CD14-positive monocyte (primary cell): ENCODE data around the gene CROCC. TPM values are rescaled to one million over a fixed set of nuclear protein-coding genes. Genes with fewer than 3 reads are reported as not detected.
A peak's percentile ranks its signal among the peaks of the same experiment; 100 is the strongest.

Source experiments
- DNase-seq, 3 donors: peaks; one replicate each; pipeline ENCODE4 v3.0.0-alpha.2; 2011 to 2022
- H2AFZ ChIP-seq: 2 replicates; pipeline ENCODE4 v1.6.0; 2012; ENCODE audit warnings: mild to moderate bottlenecking, low read depth, low read length, inconsistent platforms; ENCODE audit not compliant: insufficient read depth, poor library complexity, severe bottlenecking
- H3K27ac ChIP-seq, 2 donors: 1 replicate in 1 of 2; 2 replicates in 1 of 2; pipeline ENCODE4 v1.5.1; 2012 to 2013; ENCODE audit warnings: low read length in 2 of 2, control low read depth in 1 of 2, inconsistent platforms in 1 of 2, low read depth in 1 of 2, mild to moderate bottlenecking in 1 of 2
- H3K27me3 ChIP-seq, 2 donors: one replicate each; pipeline versions ENCODE4 v1.6.0 to v1.6.1; 2011 to 2013; ENCODE audit warnings: low read length in 2 of 2; ENCODE audit not compliant: control insufficient read depth in 2 of 2, insufficient read depth in 2 of 2
- H3K36me3 ChIP-seq, 2 donors: replicated peaks in 1 of 2; 1 replicate in 1 of 2; 2 replicates in 1 of 2; pipeline versions ENCODE4 v1.5.1 to v1.6.1; 2012 to 2013; ENCODE audit warnings: low read length in 2 of 2, control low read depth in 1 of 2, inconsistent platforms in 1 of 2, mild to moderate bottlenecking in 1 of 2; ENCODE audit not compliant: insufficient read depth in 2 of 2, control insufficient read depth in 1 of 2
- H3K4me1 ChIP-seq, 2 donors: 1 replicate in 1 of 2; 2 replicates in 1 of 2; pipeline versions ENCODE4 v1.5.1 to v1.6.1; 2012 to 2013; ENCODE audit warnings: low read length in 2 of 2, control low read depth in 1 of 2, inconsistent platforms in 1 of 2, mild to moderate bottlenecking in 1 of 2, moderate library complexity in 1 of 2; ENCODE audit not compliant: insufficient read depth in 2 of 2, control insufficient read depth in 1 of 2
- H3K4me2 ChIP-seq: replicated peaks from 2 replicates; pipeline ENCODE3; 2012; ENCODE audit warnings: low read length, moderate library complexity, mild to moderate bottlenecking; ENCODE audit not compliant: poor library complexity, severe bottlenecking; ENCODE audit errors: extremely low read depth
- H3K4me3 ChIP-seq, 3 experiments: fragments of 200-600 bp in 1 of 3; sonication (generic) in 1 of 3; replicated peaks in 1 of 3; 1 replicate in 2 of 3; 2 replicates in 1 of 3; pipeline ENCODE4 v1.5.1; 2011 to 2013; ENCODE audit warnings: low read length in 3 of 3, mild to moderate bottlenecking in 3 of 3, control low read depth in 2 of 3, low read depth in 2 of 3, inconsistent platforms in 1 of 3, moderate library complexity in 1 of 3
- H3K79me2 ChIP-seq: 2 replicates; pipeline ENCODE4 v1.6.0; 2012; ENCODE audit warnings: mild to moderate bottlenecking, control low read depth, inconsistent platforms, low read length, moderate library complexity; ENCODE audit not compliant: insufficient read depth
- H3K9ac ChIP-seq: 2 replicates; pipeline ENCODE4 v1.6.0; 2017; ENCODE audit warnings: low read length, mild to moderate bottlenecking; ENCODE audit not compliant: insufficient read depth, poor library complexity, severe bottlenecking
- H3K9me3 ChIP-seq, 2 donors: replicated peaks in 1 of 2; 1 replicate in 1 of 2; 2 replicates in 1 of 2; pipeline versions ENCODE4 v1.5.1 to v1.6.1; 2012 to 2013; ENCODE audit warnings: low read length in 2 of 2, control low read depth in 1 of 2; ENCODE audit not compliant: control insufficient read depth in 1 of 2, insufficient read depth in 1 of 2
- H4K20me1 ChIP-seq: 2 replicates; pipeline ENCODE4 v1.6.0; 2012; ENCODE audit warnings: mild to moderate bottlenecking, low read length, control low read depth, moderate library complexity; ENCODE audit not compliant: insufficient read depth
- H3K27ac Mint-ChIP-seq, 7 donors: one replicate each; pipeline ENCODE4 v1.8.0; 2020; ENCODE audit warnings: mild to moderate bottlenecking in 7 of 7, mixed read lengths in 7 of 7, moderate library complexity in 6 of 7, inconsistent platforms in 2 of 7
- H3K27me3 Mint-ChIP-seq, 3 donors: one replicate each; pipeline ENCODE4 v1.8.0; 2021 to 2022; ENCODE audit warnings: low read depth in 3 of 3, mild to moderate bottlenecking in 3 of 3, mixed read lengths in 3 of 3, moderate library complexity in 3 of 3, inconsistent platforms in 1 of 3
- H3K36me3 Mint-ChIP-seq, 2 donors: one replicate each; pipeline ENCODE4 v1.8.0; 2020; ENCODE audit warnings: mixed read lengths in 2 of 2, inconsistent platforms in 1 of 2, mild to moderate bottlenecking in 1 of 2
- H3K4me1 Mint-ChIP-seq: one replicate; pipeline ENCODE4 v1.8.0; 2020; ENCODE audit warnings: mild to moderate bottlenecking, mixed read lengths
- H3K4me3 Mint-ChIP-seq, 2 donors: one replicate each; pipeline ENCODE4 v1.8.0; 2020; ENCODE audit warnings: mild to moderate bottlenecking in 2 of 2, mixed read lengths in 2 of 2, moderate library complexity in 1 of 2
- H3K9me3 Mint-ChIP-seq, 7 donors: one replicate each; pipeline ENCODE4 v1.8.0; 2020 to 2022; ENCODE audit warnings: mixed read lengths in 7 of 7, mild to moderate bottlenecking in 6 of 7, moderate library complexity in 6 of 7, inconsistent platforms in 2 of 7
- CTCF ChIP-seq: fragments of 200-600 bp; IDR thresholded peaks from one replicate; pipeline ENCODE4 v1.8.0; 2022; ENCODE audit warnings: antibody characterized with exemption, mild to moderate bottlenecking
- WGBS: methylation state at CpG from one replicate; pipeline ENCODE4 v1.1.5; 2013; ENCODE audit warnings: missing lambda C conversion rate; ENCODE audit not compliant: insufficient coverage; 5-methylcytosine and 5-hydroxymethylcytosine counted together
- intact Hi-C, 2 donors: fragments of 100-400 bp; cut with micrococcal nuclease; formaldehyde crosslinking; loops; one replicate each; pipeline versions ENCODE4 v1.15.0 to v1.15.1; 2023
- polyA plus RNA-seq, 3 donors: library from polyadenylated mRNA; depleted of rRNA in 1 of 3; unstranded in 2 of 3; stranded (reverse) in 1 of 3; fragments of 300-500 nt in 2 of 3; fragments of >200 nt in 1 of 3; fragmentation: Illumina TruSeq in 2 of 3; gene quantifications; 1 replicate in 2 of 3; 2 replicates in 1 of 3; pipeline ENCODE4 v1.2.3, GENCODE V29; 2012 to 2021

CROCC gene
- polyA plus RNA-seq, 3 donors: 0.21 to 46.1 (median 0.69) TPM

DNA sequence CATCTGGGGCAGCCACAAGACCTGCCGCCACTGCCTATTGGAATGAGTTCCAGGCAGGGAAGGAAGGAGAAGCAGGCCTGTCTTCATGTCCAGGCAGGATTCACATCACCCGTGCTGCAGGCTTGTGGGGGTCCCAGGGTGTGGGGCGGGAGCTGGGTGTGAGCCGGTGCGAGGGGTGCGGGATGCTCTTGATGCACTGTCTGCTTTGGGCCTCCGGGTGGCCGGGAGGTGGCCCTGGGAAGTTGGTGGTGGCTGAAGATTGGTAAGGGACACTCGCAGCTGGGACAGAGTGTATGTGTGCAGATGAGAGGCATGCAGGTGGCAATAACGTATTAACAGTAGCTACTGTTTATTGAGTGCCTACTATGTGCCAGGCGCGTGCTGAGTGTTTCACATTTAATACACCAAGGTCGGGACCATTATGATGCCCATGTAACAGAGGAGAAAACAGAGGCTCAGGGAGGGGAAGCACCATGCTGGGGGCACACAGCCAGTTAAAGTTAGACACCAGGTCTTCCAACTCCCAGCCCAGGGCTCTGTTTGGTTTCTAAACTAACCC, 3.3 kb downstream of the CROCC start:
- Histone ChIP-seq H3K9me3 (no peaks in the 10 kb centered on the region), H2AFZ (no peak overlapping the region), H3K9ac (no peak overlapping the region), H3K36me3 (no peaks in the 10 kb centered on the region), H3K4me3 (no peak overlapping the region), H3K27ac (no peak overlapping the region), H3K79me2 (no peaks in the 10 kb centered on the region), H3K4me2 (no peak overlapping the region), H3K4me1 (peaks cover 4 to 6% of the 10 kb centered on the region in 2 donors), H4K20me1 (no peaks in the 10 kb centered on the region), H3K27me3 (no peaks in the 10 kb centered on the region)
- Mint-ChIP-seq H3K36me3 (peaks cover 0 to 2% of the 10 kb centered on the region in 2 donors), H3K27ac (no peak overlapping the region), H3K4me3 (no peak overlapping the region), H3K27me3 (peaks cover 6 to 18% (median 7%) of the 10 kb centered on the region in 3 donors), H3K4me1 (peaks cover 9% of the 10 kb centered on the region), H3K9me3 (no peaks in the 10 kb centered on the region)
- intact Hi-C loops: no loop called here
- no peak for TF ChIP-seq CTCF
- no peak for DNase-seq
- 94% methylated on average over 13 of the region's 13 CpGs for WGBS

- intact Hi-C loops: no loop called here
Observed at GRCh38 chr1:16925635-16926490, 4.1 kb downstream of the CROCC start.

More at GRCh38 chr1:16925635-16926490, 4.1 kb downstream of the CROCC start:
- Mint-ChIP-seq H3K4me3 (no peak overlapping the region), H3K27me3 (peaks cover 6 to 18% (median 7%) of the 10 kb centered on the region in 3 donors), H3K9me3 (no peaks in the 10 kb centered on the region), H3K4me1 (peaks cover 9% of the 10 kb centered on the region), H3K27ac (peak overlapping the region in 1 of 7 donors; percentile 73), H3K36me3 (peaks cover 0 to 2% of the 10 kb centered on the region in 2 donors)
- no peaks in the 10 kb centered on the region for H3K27me3 ChIP-seq
- H3K79me2 ChIP-seq: no peaks in the 10 kb centered on the region
- H3K4me2 ChIP-seq: no peak overlapping the region
- 95% methylated on average over 12 of the region's 13 CpGs for WGBS
- H2AFZ ChIP-seq: no peak overlapping the region
- DNase-seq: no peak
- no peak overlapping the region for H3K9ac ChIP-seq
- H3K4me1 ChIP-seq: peaks cover 4 to 6% of the 10 kb centered on the region in 2 donors
- H3K9me3 ChIP-seq: no peaks in the 10 kb centered on the region
- H3K36me3 ChIP-seq: no peaks in the 10 kb centered on the region
- H3K4me3 ChIP-seq: no peak overlapping the region
- H3K27ac ChIP-seq: no peak overlapping the region
- no peak for TF ChIP-seq CTCF
- no peaks in the 10 kb centered on the region for H4K20me1 ChIP-seq
